Activated naive CD4-positive, alpha-beta T cell treated with anti-CD3 and anti-CD28 coated beads, Interleukin-2, amount 50 U/mL, for 16 hours (primary cell): ENCODE results near the gene HDAC4.

Source experiments
- DNase-seq: peaks from one replicate; pipeline ENCODE4 v3.0.0-alpha.2; 2020

HDAC4 gene

DNA sequence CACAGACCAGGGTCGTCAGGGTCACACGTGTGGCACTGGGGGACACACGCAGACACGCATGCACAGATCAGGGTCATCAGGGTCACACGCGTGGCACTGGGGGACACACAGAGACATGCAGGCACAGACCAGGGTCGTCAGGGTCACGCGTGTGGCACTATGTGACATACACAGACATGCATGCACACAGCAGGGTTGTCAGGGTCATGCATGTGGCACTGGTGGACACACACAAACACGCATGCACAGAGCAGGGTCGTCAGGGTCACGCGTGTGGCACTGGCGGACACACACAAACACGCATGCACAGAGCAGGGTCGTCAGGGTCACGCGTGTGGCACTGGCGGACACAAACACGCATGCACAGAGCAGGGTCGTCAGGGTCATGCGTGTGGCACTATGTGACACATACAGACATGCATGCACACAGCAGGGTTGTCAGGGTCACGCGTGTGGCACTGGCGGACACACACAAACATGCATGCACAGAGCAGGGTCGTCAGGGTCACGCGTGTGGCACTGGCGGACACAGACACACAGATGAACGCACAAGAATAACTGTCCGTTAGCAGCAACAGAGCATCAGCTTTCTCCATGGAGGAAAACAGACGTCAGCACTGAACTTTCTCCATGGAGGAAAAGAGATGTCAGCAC is 34.9 kb downstream of the HDAC4 start:
- DNase-seq = no peak

DNA sequence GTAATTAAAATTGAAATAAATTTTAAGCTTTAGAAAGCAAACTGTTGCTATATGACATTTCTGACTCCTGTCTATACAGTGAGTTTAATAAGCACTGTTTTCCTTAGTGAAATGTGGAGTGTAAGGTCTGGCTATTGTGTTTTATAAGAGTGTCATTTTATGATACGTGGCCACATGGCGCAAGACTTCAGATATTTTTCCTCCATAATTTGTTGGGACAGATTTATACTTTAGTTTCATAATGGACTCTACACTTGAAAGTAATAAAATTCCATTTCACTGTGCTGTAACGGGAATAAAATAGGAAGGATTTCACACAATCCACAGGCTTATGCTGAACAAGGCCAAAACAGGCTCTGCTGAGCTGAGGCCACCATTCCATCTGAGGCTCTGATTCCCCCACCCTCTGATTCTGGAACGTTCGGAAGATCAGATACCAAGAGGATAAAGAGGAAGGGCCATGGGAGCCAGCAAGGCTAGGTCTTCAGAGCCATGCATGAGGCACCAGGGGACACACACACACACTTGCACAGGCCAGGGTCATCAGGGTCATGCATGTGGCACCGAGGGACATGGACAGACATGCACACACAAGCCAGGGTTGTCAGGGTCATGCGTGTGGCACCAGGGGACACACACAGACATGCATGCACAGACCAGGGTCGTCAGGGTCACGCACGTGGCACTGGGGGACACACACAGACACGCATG is 35.6 kb downstream of the HDAC4 start:
- DNase-seq = no peak

DNA sequence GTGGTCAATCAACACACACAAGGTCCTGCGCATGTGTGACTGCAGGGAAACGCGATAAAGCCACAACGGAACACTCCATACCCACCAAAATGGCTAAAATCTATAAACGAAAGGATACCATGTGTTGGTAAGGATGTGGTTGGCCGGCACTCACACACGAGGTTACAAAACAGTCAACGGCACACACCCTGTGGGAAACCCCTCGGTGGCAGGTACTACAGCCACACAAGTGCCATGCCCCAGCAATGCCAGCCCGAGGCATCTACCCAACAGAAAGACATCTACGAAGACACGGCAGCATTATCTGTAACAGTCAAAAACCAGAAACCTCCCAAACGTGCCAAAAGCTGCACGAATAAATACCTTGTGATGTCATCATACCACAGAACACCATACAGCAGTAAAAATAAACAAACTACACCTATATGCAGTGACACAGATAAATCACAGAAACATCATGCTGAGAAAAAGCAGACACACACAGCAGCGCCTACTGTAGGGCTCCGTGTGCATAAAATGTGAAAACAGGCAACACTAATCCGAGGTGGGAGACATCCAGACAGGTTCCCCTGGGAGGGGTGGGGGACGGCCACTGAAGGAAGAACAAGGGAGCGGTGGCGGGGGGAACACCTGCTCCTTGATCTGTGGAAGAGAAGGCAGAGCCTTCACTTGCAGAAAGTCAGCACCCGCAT is 36.7 kb downstream of the HDAC4 start:
- no peak for DNase-seq

DNA sequence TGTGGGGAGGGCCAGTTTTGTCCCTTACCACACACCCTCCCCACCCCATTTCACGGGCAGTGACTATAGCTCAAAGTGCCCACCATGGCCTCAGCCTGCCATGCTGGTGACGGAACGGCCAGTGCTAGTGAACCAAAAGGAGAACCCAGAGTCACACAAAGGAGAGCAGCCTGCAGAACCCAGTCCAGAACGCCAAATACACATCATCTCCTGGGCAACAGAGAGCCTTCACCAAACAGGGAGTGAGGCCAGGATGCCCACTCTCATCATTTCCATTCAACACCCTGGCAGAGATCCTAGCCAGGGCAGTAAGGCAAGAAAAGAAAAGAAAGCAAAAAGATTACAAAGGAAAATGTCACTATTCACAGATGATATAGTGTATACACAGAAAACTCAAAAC is 38.3 kb downstream of the HDAC4 start:
- DNase-seq = no peak

DNA sequence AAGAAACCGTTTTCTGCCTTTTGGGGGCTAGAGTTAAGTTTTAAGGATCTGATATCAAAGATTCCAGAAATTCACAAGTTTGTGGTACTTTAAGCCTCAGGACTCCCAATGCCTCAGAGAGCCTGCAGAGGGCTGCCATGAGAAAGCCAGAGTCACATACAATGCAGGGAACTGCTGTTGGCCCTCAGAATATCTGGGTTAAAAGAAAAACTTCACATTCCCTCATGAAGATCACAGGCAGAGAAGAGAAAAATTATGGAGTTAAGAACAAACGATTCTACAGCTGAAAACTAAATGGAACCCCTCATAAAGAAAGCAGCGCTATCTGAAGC is 39.5 kb downstream of the HDAC4 start:
- no peak for DNase-seq

DNA sequence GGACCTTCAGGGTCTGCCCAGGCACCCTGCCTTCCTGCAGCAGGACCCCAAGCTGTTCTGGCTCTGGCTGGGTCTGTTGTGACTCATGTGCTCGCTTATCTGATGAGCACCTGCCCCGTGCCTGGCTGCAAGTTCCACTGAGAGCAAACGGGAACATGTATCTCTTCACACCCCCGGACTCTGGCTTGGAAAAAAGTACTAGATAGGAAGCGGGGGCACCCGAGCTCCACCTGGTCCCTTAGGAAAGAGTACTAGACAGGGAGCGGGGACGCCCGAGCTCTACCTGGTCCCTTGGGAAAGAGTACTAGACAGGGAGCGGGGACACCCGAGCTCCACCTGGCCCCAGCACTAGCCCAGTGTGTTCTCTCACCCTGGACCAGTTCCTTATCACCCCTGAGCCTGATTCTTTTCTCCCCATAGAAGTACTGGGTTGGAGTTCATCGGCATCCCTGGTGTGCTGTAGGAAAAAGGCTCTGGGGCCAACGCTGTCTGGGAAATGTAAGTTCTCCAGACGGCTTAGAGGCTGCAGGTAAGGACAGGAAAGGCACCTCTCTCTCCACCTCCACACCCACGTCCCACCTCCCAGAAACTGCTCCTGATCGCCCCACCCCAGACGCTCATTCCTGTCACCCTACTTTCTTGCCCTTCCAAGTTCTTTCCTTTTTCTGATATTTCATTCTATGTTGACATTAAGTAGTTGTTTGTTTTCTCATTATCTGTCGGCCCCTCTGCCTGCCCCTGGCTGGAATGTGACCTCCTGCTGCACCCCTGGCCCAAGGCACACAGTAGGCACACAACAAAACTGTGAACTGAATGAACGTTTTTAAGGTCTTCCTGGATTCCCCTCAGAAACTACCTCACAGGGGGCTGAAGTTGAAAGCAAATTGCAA is 40.2 kb downstream of the HDAC4 start:
- no peak for DNase-seq

DNA sequence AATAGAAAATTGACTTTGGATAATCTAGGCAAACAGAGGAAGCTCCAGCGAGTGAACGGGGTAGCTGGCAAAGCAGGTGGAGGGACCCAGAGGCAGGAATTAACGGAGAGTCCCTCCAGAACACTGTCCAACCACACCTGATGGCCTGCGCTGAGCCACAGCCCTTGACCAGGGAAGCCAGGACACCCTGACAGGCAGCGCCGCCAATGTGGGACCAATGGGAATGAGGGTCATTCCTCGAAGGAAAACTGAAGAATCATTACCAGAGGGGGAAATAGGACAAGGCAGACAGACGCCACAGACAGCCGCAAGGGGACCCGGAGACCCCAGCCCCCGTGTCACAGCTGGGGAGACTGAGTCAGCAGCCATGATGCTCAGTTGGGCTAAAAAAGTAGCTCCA is 40.8 kb downstream of the HDAC4 start:
- no peak for DNase-seq

DNA sequence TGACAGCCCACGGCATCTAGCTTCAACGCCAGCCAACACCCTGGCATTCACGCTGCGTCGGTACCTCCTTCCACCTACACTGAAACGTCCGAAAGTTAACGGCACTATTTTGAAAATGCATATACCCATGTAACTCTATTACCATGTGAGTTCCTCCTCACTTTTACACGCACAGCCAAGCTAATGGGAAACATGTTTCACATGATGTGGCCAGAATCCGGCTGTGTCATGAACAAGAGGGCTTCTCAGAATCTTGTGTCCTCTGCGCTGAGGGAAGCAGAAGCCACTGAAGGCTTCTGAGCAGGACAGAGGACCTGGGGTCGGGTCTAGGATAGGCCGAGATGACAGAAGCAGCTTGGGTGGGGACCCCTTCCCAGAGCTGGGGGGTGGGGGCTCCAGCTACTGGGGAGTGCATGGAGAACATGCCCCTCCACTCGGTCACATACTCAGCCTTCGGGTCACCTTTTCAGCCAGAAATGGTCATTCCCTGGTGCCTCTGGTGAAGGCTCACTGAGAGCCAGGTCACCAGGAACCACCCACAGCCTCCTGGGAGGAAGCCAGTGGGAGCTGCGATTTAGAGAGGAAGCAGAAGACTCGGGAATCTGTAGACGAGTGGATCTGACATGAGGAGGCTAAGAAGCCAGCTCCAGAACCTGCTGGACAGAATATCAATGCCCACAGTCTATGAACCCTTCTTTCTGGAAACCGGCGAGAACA is 41.5 kb downstream of the HDAC4 start:
- DNase-seq = no peak

DNA sequence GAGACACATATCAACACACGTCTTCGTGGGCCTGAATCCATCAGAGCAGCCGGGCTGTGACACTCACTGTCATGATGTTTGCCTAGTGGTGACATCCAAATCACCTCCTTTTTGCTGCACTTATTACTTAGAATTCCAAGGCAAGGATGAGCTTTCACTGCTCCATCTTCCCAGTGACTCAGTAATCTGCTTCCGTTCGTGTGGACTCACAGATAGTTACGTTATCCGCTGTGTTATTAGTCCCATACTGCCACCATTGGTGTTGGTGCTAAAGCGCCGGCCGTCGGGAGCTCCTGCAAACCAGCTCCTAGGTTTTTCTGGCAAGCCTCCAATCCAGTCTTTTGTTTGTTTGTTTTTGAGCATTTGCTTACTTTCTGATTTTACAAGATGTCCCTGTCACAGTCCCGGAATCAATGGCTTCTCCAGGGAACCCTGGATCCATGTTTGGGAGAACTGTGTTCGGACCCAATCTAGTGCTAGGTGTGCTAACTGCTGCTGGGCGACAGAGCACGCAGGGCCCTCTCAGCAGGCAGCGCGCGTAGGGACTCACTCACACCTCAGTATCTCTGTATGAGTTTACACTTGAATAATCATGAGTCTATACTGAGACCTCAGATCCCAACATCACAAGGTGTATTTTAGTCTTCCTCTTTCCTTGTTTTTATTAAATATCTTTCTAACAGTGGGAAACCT is 42.6 kb downstream of the HDAC4 start:
- no peak for DNase-seq

DNA sequence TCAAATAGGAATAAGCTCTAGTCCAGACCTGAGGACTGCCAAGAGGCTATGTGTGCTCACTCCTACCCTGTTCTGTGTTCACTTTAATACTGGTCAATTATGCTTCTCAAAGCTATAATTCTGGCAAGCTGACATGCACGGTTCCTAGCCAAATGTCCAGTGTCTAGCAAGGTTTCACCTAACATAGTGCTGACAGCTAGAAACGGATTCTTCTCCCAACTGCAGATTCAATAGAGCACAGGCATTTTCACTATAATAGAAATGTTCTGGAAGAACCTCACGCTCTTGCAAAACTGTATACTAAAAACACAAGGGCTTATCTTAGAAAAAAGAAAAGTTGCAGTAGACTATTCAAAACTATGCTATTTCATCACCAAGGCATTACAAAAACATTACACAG is 45.1 kb downstream of the HDAC4 start:
- no peak for DNase-seq

DNA sequence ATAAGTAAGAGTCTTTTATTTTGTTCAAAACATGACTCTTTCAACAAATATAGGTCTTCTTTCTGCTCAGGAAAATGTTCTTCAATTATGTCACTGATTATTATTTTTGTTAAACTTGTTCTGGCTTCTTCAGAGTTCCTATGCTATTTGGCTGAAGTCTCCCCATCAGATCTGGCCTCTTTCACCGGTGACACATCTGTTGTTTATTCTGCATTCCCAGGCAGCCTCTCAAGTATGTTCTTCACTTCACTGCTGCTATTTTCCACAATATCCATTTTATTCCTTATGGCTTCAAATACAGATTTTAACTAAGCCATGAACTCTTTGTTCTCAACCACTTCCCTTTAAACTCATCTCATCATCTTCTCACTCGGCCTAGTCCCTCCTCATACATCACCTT is 45.7 kb downstream of the HDAC4 start:
- DNase-seq = no peak

DNA sequence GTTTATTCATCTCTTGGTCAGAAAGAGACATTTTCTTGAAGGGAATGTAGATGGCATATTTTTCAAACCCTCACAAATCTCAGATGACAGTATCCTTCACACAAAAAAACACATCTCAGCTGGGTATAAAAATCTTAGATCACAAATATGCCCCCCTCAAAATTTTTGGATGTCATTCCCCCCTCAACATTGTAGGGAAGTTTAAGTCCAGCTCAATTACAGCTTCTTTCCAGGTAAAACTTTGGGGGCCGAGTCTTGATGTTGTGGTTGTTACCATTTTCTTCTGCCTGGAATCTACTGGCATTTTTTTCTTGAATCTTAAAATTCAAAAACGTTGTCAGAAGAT is 46.1 kb downstream of the HDAC4 start:
- no peak for DNase-seq

DNA sequence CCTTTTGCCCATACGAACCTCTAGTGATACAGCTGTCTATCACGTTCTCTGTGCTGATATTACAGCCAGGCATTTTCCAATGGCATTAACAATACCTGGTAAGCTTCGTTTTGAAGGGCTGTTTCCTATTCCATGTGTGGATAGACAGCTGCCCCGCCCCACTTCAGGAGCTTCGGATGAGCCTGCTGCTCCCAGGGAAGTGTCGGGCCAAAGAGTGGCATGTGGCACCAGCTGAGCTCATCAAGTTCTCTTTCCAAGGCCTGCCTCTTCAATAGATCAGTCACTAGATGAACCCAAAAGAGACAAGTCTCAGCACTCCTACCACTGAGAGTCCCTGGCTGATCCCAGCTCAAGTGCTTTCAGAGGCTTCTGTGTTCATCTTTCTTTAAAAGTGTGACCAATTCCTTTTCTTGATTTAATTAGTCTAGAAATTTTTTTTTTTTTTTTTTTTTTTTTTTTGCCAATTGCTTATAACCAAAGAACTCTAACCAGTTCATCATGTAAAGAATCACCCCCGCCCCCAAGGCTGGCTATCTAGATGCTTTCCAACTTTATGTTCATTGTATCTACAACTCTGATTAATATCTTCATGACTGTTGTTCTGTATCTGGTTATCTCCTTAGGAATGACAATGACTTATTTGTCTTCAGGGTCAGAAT is 46.6 kb downstream of the HDAC4 start:
- DNase-seq = no peak

DNA sequence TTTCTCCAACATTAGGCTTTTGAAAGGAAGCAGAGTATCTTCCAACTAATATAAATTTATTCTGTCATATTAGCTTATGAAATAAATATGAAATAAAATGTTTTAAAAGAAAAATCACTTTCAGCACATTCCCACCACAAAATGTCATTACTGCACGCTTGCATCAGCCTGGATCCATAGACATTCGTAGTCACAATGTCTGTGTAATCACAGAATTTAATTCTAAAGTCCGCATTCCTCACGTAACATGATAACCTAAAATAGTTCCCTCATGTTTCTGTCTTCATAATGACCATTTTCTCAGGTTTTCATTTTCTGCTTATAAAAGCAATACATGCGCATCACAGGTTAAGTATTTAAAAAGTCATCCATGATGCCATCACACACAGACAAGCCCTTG is 47.1 kb downstream of the HDAC4 start:
- DNase-seq = no peak

DNA sequence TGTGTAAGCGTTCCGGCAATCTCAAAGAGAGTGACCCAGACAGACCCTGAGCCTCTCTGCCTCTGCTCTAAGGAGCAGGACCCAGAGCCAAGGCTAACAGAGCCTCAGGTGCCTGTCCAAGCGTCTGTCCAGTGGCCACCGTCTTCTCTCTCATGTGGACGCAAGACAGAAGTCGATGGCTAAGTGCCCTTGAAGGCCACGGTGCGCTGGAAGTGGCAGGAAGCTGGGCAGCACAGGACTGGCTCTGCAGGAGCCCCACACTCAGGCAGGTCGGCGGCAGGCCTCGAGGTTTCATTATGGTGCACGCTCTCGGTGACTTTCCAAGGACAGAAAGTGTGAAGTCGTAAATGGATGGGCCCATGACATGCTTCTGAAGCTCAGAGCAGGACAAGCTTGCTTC is 49.1 kb downstream of the HDAC4 start:
- DNase-seq = no peak

DNA sequence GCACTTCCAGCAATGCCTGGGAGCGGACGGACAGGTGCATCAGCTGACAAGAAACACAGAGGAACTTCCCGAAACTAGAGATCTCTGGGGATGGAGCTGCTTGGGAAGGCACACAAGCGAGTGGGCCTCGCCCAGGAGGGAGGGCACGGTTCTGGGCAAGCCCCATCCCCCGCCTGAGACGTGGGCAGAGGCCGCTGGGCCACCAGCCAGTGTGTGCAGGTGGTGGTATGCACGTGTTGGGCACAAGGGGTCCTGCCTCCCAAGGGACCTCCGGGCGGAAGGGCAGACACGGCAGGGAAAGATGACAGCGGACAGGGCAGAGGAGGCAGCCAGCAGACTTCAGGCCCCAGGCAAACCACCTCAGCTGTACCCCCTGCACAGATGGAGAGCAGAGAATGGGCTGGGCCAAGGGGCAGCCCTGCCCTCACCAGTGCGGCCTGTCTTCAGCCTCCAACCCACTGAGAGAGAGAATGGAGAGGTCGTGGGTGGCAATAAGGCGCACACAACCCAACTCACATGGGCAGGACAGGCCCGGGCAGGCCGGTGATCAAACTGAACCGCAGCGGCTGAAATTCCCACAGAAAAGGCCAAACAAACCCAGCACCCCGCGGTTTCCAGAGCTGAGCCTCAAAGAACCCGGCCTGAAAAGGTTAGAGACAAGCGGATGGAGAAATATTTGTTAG is 51.2 kb downstream of the HDAC4 start:
- DNase-seq = no peak

DNA sequence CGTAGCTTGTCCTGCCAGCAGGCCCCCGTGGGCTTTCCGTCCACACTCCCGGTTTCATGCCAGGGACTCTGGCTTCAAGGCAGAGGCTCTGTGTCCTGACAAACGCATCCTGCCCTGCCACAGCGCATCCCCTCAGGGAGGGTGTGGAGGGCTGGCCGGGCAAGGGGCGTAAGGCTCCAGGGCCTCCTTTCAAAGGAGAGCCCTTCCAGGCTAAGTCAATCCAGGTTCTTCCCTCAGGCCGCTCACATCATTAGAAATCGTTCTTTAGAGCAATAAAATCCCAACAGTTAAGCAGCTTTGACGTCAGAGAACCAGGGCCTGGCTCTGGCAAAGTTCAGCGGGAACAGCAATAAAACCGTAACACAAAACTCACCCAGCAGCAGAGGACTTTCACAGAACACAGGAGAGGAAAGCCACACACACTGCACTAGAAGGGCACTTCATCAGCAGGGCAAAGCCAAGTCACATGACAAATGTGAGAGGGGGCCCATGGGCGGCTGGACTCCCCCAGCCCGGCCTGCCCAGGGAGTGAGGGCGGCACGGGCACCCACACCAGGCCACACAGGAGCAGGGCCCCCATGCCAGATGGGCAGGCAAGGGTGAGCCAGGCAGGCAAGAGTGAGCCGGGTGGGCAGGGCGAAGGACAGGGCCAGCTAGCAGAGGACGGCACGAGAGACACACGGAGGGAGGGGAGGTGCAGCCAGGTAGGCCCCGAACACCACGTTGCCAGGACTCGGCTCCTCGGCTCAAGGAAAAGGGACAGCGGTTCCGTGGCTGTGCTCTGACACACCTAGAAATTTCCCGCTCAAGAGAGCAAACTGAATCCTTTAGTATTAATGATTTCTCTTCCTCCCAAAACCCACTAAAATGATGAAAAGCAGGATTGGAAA is 52.0 kb downstream of the HDAC4 start:
- DNase-seq = no peak

DNA sequence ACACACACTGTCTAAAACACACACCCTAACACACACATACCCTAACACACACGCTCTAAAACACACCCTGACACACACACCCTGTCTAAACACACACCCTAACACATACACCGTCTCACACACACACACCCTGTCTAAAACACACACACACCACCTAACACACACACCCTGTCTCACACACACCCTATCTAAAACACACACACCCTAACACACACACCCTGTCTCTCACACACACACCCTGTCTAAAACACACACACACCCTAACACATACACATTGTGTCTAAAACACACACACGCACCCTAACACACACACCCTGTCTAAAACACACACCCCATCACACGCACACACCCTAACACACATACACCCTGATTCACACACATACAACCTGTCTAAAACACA is 54.1 kb downstream of the HDAC4 start:
- DNase-seq = no peak

DNA sequence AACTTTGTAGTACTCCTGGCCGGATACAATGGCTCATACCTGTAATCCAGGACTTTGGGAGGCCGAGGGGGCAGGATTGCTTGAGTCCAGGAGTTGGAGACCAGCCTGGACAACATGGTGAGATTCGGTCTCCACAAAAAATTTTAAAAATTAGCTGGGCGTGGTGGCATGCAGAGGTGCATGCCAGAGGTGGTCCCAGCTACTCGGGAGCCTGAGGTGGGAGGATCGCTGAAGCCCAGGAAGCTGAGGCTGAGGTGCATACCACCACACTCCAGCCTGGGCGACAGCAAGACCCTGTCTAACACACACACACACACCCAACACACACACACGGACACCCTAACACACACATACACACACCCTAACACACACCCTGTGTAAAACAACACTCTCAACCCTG is 55.6 kb downstream of the HDAC4 start:
- no peak for DNase-seq

DNA sequence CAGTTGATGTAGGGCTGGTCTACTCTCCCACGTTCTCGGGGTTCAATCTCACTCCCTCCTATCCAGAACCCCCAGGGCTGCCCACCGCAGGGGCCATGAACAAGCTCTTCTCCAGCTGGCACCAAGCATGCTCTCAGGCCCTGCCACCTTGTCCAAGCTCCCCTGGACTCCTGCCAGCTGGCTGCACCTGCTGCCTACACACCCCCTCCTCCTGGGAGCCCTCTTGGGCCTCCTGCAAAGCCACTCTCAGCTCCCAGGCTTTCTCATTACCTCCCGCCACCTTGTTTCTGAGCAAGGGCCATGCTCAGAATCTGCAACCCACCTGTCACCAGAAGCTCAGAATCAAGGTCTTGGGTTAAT is 56.0 kb downstream of the HDAC4 start:
- no peak for DNase-seq
